DOHH2 (cell line): ENCODE data around the gene ZNF462.

ENCODE experiments used
- H3F3A ChIP-seq: fragments of 200-600 bp; sonication (generic), shearing (Covaris generic); 2 replicates; pipeline ENCODE4 v1.6.0; 2016; ENCODE audit warnings: antibody characterized with exemption, mild to moderate bottlenecking; ENCODE audit not compliant: control insufficient read depth, insufficient read depth
- H3K27ac ChIP-seq: fragments of 200-600 bp; sonication (generic); 2 replicates; pipeline ENCODE4 v1.5.1; 2014; ENCODE audit warnings: low read depth, mild to moderate bottlenecking, low read length, moderate library complexity
- H3K27me3 ChIP-seq: fragments of 200-600 bp; sonication (generic); 2 replicates; pipeline ENCODE4 v1.6.1; 2014; ENCODE audit warnings: mild to moderate bottlenecking, low read length, mixed read lengths; ENCODE audit not compliant: control insufficient read depth
- H3K36me3 ChIP-seq: fragments of 200-600 bp; sonication (generic); 2 replicates; pipeline ENCODE4 v1.6.1; 2014; ENCODE audit warnings: mild to moderate bottlenecking, low read length, moderate library complexity, mixed read lengths; ENCODE audit not compliant: control insufficient read depth
- H3K4me1 ChIP-seq: fragments of 200-600 bp; sonication (generic); 2 replicates; pipeline ENCODE4 v1.6.1; 2014; ENCODE audit warnings: mild to moderate bottlenecking, low read length, mixed read lengths; ENCODE audit not compliant: control insufficient read depth
- H3K4me2 ChIP-seq: fragments of 200-600 bp; sonication (generic); 2 replicates; pipeline ENCODE4 v1.6.0; 2014; ENCODE audit warnings: mild to moderate bottlenecking, low read length, moderate library complexity
- H3K4me3 ChIP-seq: fragments of 200-600 bp; sonication (generic); 2 replicates; pipeline ENCODE4 v1.5.1; 2014; ENCODE audit warnings: mild to moderate bottlenecking, low read length, mixed read lengths
- H3K79me2 ChIP-seq: fragments of 200-600 bp; sonication (generic); 2 replicates; pipeline ENCODE4 v1.6.1; 2014; ENCODE audit warnings: mild to moderate bottlenecking, low read length, mixed read lengths; ENCODE audit not compliant: control insufficient read depth
- H3K9me2 ChIP-seq: fragments of 200-600 bp; sonication (generic); replicated peaks from 2 replicates; pipeline ENCODE4 v1.6.1; 2014; ENCODE audit warnings: mild to moderate bottlenecking, low read length, mixed read lengths; ENCODE audit not compliant: control insufficient read depth
- H3K9me3 ChIP-seq: fragments of 200-600 bp; sonication (generic); 2 replicates; pipeline ENCODE4 v1.6.1; 2014; ENCODE audit warnings: antibody characterized with exemption, low read length, mixed read lengths; ENCODE audit not compliant: control insufficient read depth, insufficient read depth
- H4K20me1 ChIP-seq: fragments of 200-600 bp; sonication (generic); 2 replicates; pipeline ENCODE4 v1.6.0; 2014; ENCODE audit warnings: low read depth, mild to moderate bottlenecking, antibody characterized with exemption, low read length, moderate library complexity; ENCODE audit not compliant: control insufficient read depth, insufficient read depth
- CTCF ChIP-seq: fragments of 200-600 bp; sonication (generic); IDR thresholded peaks from one replicate; pipeline ENCODE4 v1.5.1; 2014; ENCODE audit warnings: antibody characterized with exemption, mild to moderate bottlenecking, low read depth, low read length; ENCODE audit not compliant: poor library complexity, severe bottlenecking
- EZH2phosphoT487 ChIP-seq: fragments of 200-600 bp; sonication (generic); IDR thresholded peaks from 2 replicates; pipeline ENCODE4 v1.6.1; 2017; ENCODE audit warnings: borderline replicate concordance, mild to moderate bottlenecking, antibody characterized with exemption, low read length, moderate library complexity, mixed read lengths

The ZNF462 gene

GRCh38 chr9:107043886-107044285 is 180.9 kb downstream of the ZNF462 start:
- no peaks in the 10 kb centered on the region for H3F3A ChIP-seq

GRCh38 chr9:107044872-107045271 is 181.9 kb downstream of the ZNF462 start:
- TF ChIP-seq CTCF (peak; percentile 64), EZH2phosphoT487 (no peak)
- no peaks in the 10 kb centered on the region for H3K36me3 ChIP-seq
- H3K4me3 ChIP-seq = no peak overlapping the region
- H3K9me3 ChIP-seq = no peaks in the 10 kb centered on the region
- H3K9me2 ChIP-seq = no peaks in the 10 kb centered on the region
- no peak overlapping the region for H3K27ac ChIP-seq
- H3K4me1 ChIP-seq = peaks cover 40% of the 10 kb centered on the region
- no peaks in the 10 kb centered on the region for H3K27me3 ChIP-seq
- no peaks in the 10 kb centered on the region for H3K79me2 ChIP-seq
- no peaks in the 10 kb centered on the region for H4K20me1 ChIP-seq
- H3F3A ChIP-seq = no peaks in the 10 kb centered on the region
- no peak overlapping the region for H3K4me2 ChIP-seq

More at GRCh38 chr9:107043886-107044285, 180.9 kb downstream of the ZNF462 start:
- H3K9me2 ChIP-seq = no peaks in the 10 kb centered on the region
- no peak overlapping the region for H3K4me3 ChIP-seq
- peak; percentile 9 for TF ChIP-seq CTCF
- no peak for TF ChIP-seq EZH2phosphoT487
- no peak overlapping the region for H3K27ac ChIP-seq
- H3K4me1 ChIP-seq = peaks cover 48% of the 10 kb centered on the region
- H3K4me2 ChIP-seq = no peak overlapping the region
- H3K9me3 ChIP-seq = no peaks in the 10 kb centered on the region
- no peaks in the 10 kb centered on the region for H4K20me1 ChIP-seq
- no peaks in the 10 kb centered on the region for H3K36me3 ChIP-seq
- H3K79me2 ChIP-seq = no peaks in the 10 kb centered on the region
- no peaks in the 10 kb centered on the region for H3K27me3 ChIP-seq

GRCh38 chr9:107046692-107047091 is 183.7 kb downstream of the ZNF462 start:
- H3K4me2 ChIP-seq = peak overlapping the region; percentile 32
- no peak overlapping the region for H3K4me3 ChIP-seq
- TF ChIP-seq CTCF (no peak), EZH2phosphoT487 (no peak)

More at GRCh38 chr9:107046692-107047091, 183.7 kb downstream of the ZNF462 start:
- H3K27ac ChIP-seq = no peak overlapping the region
- no peaks in the 10 kb centered on the region for H3K9me3 ChIP-seq
- H3F3A ChIP-seq = no peaks in the 10 kb centered on the region
- H3K9me2 ChIP-seq = no peaks in the 10 kb centered on the region
- no peaks in the 10 kb centered on the region for H3K27me3 ChIP-seq
- no peaks in the 10 kb centered on the region for H3K36me3 ChIP-seq
- H4K20me1 ChIP-seq = no peaks in the 10 kb centered on the region
- H3K4me1 ChIP-seq = peaks cover 30% of the 10 kb centered on the region
- no peaks in the 10 kb centered on the region for H3K79me2 ChIP-seq
